ENCODE measurements around the gene RAC3. TPM values are rescaled to one million over a fixed set of nuclear protein-coding genes. Genes with fewer than 3 reads are reported as not detected.

The RAC3 gene
- total RNA-seq, 1 experiment from 2014 or later, result 84.8 TPM

GRCh38 chr17:82081546-82081945 lies 50.1 kb downstream of the RAC3 start:
- Mint-ChIP-seq H3K27ac (no peak overlapping the region), H3K4me1 (no peaks in the 10 kb centered on the region; a peak in 2 of 4 replicates), H3K9me3 (no peaks in the 10 kb centered on the region), H3K27me3 (ENCODE audit: low read depth) (no peaks in the 10 kb centered on the region), H3K4me3 (no peak overlapping the region), H3K36me3 (ENCODE audit: insufficient read depth in 1 of 3, low read depth in 3 of 3) (peaks cover 24 to 64% (median 56%) of the 10 kb centered on the region in 3 experiments; a peak in 6 of 7 replicates)
- no peak overlapping the region for H4K8ac ChIP-seq (replicated peaks; ENCODE audit: insufficient read length, low read depth, low read length)
- no peak overlapping the region for H3K4me2 ChIP-seq (ENCODE audit: insufficient read depth, insufficient read length, low read length)
- H2BK120ac ChIP-seq (ENCODE audit: low read depth, low read length, poor library complexity, severe bottlenecking), result no peak overlapping the region
- H3K4ac ChIP-seq (ENCODE audit: low read depth, low read length), result no peak overlapping the region
- DNase-seq, result no peak
- no peaks in the 10 kb centered on the region for H3K4me1 ChIP-seq (ENCODE audit: insufficient read depth, low read length)
- H3K27me3 ChIP-seq (ENCODE audit: insufficient read depth, low read length), result no peaks in the 10 kb centered on the region
- no peak overlapping the region for H2BK20ac ChIP-seq (ENCODE audit: low read depth, low read length, poor library complexity, severe bottlenecking)
- no peak overlapping the region for H2AFZ ChIP-seq (ENCODE audit: low read length)
- H3K18ac ChIP-seq (ENCODE audit: insufficient read length, low read depth, low read length), result no peak overlapping the region
- no peak overlapping the region for H3K27ac ChIP-seq (ENCODE audit: insufficient read length, low read depth, low read length)
- H3T11ph ChIP-seq (ENCODE audit: low read length), result no peak overlapping the region
- H4K5ac ChIP-seq (ENCODE audit: insufficient read length, low read depth, low read length), result no peak overlapping the region
- H4K91ac ChIP-seq (ENCODE audit: insufficient read length, low read depth, low read length), result no peak overlapping the region
- no peaks in the 10 kb centered on the region for H3K9me3 ChIP-seq (ENCODE audit: control insufficient read depth, low read depth, low read length)
- H3K56ac ChIP-seq (ENCODE audit: insufficient read length, low read depth, low read length), result no peak overlapping the region
- no peak overlapping the region for H2BK15ac ChIP-seq (ENCODE audit: low read depth, low read length)
- no peak overlapping the region for H3K9ac ChIP-seq (ENCODE audit: extremely low read depth, insufficient read length, low read length)
- no peak overlapping the region for H2BK5ac ChIP-seq (ENCODE audit: insufficient read length, low read length)
- H3K14ac ChIP-seq (ENCODE audit: insufficient read depth, low read length), result no peak overlapping the region
- no peak for TF ChIP-seq CTCF (conservative IDR thresholded peaks at IDR 0.05)
- H3K79me2 ChIP-seq (ENCODE audit: insufficient read depth, low read length), result no peaks in the 10 kb centered on the region
- no peaks in the 10 kb centered on the region for H3K23me2 ChIP-seq (ENCODE audit: insufficient read length, low read depth, low read length, poor library complexity, severe bottlenecking)
- H3K79me1 ChIP-seq (ENCODE audit: insufficient read depth, low read depth, low read length, poor library complexity, severe bottlenecking), result no peaks in the 10 kb centered on the region
- no CpG with 5 or more reads among the region's 20 CpGs for WGBS (ENCODE audit: extremely low coverage, insufficient read length, low lambda C conversion rate)
- H2BK12ac ChIP-seq (ENCODE audit: insufficient read length, low read depth, low read length), result no peak overlapping the region
- no peak overlapping the region for H2AK5ac ChIP-seq (ENCODE audit: insufficient read length, low read length)
- H3K23ac ChIP-seq (ENCODE audit: insufficient read length, low read depth, low read length), result no peak overlapping the region
- H4K20me1 ChIP-seq (ENCODE audit: control insufficient read depth, insufficient read depth, insufficient read length), result no peaks in the 10 kb centered on the region

All from H9 (cell line).